Neural progenitor cell (in vitro differentiated cells): ENCODE measurements around the gene FMN1.

ENCODE experiments used
- EZH2 ChIP-seq: fragments of 200-600 bp; sonication (generic); IDR thresholded peaks from 2 replicates; pipeline ENCODE4 v1.6.1; 2017; ENCODE audit warnings: antibody characterized with exemption, mild to moderate bottlenecking, moderate library complexity
- TF ChIP-seq, protein P1 (sequence below): fragments of 200-600 bp; sonication (generic); IDR thresholded peaks from 2 replicates; pipeline ENCODE4 v1.5.1; 2017; ENCODE audit warnings: antibody characterized with exemption, mild to moderate bottlenecking

DNA sequence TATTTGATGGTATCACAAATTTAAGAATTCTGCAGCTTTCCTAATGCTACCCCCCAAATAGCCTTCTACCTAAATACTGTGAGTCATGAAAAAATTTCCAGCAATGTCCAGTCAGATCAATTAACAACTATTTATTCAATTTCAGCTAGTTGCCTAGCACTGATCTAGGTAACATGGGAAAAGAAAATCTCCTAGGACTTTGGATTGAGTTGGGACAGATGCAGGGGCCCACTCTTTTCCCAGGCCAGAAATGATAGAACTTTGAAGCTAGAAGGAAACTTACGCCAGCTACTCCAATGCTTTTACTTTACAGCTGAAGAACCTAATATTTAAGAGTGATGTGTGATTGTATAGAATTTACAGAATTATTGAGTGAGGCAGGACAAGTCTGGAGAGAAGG is 196.3 kb downstream of the FMN1 start:
- TF ChIP-seq, protein P1, sequence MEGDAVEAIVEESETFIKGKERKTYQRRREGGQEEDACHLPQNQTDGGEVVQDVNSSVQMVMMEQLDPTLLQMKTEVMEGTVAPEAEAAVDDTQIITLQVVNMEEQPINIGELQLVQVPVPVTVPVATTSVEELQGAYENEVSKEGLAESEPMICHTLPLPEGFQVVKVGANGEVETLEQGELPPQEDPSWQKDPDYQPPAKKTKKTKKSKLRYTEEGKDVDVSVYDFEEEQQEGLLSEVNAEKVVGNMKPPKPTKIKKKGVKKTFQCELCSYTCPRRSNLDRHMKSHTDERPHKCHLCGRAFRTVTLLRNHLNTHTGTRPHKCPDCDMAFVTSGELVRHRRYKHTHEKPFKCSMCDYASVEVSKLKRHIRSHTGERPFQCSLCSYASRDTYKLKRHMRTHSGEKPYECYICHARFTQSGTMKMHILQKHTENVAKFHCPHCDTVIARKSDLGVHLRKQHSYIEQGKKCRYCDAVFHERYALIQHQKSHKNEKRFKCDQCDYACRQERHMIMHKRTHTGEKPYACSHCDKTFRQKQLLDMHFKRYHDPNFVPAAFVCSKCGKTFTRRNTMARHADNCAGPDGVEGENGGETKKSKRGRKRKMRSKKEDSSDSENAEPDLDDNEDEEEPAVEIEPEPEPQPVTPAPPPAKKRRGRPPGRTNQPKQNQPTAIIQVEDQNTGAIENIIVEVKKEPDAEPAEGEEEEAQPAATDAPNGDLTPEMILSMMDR: no peak
- no peak for TF ChIP-seq EZH2
